OCI-LY3 (cell line): ENCODE results near the gene IGLL1.

Experiments
- EZH2phosphoT487 ChIP-seq: fragments of 200-600 bp; shearing (Covaris generic); IDR thresholded peaks from 2 replicates; pipeline ENCODE4 v1.6.1; 2018; ENCODE audit warnings: antibody characterized with exemption, mixed run types, low read depth
- TF ChIP-seq, protein P1 (sequence below): fragments of 200-600, 300-600 bp; sonication (generic); IDR thresholded peaks from 2 replicates; pipeline ENCODE4 v1.5.1; 2014; ENCODE audit warnings: antibody characterized with exemption, low read length, low read depth

DNA sequence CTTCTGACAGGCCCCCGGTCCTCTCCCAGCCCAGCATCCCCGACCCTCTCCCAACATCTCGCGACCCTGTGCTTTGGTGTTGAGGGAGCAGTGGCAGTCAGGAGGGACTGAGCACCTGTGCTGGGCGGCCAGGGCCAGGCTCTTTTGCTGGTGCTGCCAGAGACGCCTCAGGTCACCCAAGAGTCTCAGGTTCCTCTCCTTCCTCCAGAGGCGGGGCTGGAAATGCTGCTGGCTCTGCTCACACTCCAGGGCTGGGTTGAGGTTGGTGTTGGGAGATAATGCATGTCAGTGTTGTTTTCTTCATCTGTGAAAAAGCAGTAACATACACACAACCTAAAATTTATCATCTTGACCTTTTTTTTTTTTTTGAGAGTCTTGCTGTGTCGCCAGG is 1.2 kb upstream of the IGLL1 start:
- TF ChIP-seq, protein P1, sequence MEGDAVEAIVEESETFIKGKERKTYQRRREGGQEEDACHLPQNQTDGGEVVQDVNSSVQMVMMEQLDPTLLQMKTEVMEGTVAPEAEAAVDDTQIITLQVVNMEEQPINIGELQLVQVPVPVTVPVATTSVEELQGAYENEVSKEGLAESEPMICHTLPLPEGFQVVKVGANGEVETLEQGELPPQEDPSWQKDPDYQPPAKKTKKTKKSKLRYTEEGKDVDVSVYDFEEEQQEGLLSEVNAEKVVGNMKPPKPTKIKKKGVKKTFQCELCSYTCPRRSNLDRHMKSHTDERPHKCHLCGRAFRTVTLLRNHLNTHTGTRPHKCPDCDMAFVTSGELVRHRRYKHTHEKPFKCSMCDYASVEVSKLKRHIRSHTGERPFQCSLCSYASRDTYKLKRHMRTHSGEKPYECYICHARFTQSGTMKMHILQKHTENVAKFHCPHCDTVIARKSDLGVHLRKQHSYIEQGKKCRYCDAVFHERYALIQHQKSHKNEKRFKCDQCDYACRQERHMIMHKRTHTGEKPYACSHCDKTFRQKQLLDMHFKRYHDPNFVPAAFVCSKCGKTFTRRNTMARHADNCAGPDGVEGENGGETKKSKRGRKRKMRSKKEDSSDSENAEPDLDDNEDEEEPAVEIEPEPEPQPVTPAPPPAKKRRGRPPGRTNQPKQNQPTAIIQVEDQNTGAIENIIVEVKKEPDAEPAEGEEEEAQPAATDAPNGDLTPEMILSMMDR: no peak
- TF ChIP-seq EZH2phosphoT487: no peak
